Measurements from ENCODE around the gene HMGXB3.

- no peak for TF ChIP-seq CTCF (IDR thresholded peaks at IDR 0.05)
- no peak for TF ChIP-seq POLR2A (IDR thresholded peaks at IDR 0.05)
Measured at GRCh38 chr5:150075233-150075632, 74.7 kb downstream of the HMGXB3 start.

Measured in heart left ventricle (tissue), 13 donors.